Hematopoietic multipotent progenitor cell treated with erythropoietin and hydrocortisone succinate and interleukin-3 and kit ligand, for 17 days (in vitro differentiated cells): Measurements from ENCODE around the gene CEP112.
A peak's percentile ranks its signal among the peaks of the same experiment; 100 is the strongest.

Source experiments
- DNase-seq: peaks from one replicate; pipeline ENCODE4 v3.0.0-alpha.2; 2015; ENCODE audit warnings: low spot score

Gene CEP112

DNA sequence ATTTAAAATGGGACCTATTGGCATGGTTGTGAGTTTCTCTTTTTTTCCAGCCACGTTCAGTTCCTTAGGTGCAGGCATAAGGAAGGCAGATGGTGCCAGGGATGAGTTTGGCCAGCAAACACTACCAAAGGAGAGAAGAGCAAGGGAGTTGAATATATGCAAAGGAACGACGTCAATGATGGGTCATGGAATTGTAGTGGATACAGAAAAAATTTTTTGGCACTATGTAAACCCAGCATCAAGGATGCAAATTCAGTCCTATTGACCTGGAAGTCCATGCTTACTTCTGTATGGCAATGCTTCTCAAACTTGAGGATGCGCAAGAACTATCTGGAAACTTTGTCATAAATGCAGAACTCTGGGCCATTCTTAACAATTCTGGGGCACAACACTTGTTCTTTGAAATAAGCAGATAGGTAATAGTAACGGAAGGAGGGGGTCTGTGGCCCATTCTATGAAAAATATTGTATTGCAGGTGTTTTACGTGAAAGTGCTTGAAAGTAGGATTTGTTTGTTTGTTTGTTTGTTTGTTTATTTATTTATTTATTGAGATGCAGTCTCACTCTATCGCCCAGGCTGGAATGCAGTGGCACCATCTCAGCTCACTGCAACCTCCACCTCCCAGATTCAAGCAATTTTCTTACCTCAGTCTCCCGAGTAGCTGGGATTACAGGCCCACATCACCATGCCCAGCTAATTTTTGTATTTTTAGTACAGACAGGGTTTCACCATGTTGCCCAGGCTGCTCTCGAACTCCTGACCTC, 19.3 kb upstream of the CEP112 start:
- no peak for DNase-seq

DNA sequence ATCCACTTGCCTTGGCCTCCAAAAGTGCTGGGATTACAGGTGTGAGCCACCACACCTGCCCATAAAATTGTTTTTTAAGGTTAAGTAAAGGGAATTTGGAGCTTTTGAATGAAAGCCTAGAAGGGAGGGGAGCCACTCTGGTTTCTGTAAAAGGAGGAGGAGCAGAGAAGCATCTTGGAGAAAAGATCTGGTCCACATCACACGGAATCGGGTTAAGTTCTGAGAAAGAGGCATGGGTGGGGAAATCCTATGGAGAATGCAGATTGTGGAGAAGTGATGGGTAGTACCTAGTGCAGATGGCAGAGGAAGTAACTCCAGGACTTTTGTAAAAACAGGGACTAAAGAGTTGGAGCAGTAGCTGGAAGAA, 18.3 kb upstream of the CEP112 start:
- DNase-seq: no peak

DNA sequence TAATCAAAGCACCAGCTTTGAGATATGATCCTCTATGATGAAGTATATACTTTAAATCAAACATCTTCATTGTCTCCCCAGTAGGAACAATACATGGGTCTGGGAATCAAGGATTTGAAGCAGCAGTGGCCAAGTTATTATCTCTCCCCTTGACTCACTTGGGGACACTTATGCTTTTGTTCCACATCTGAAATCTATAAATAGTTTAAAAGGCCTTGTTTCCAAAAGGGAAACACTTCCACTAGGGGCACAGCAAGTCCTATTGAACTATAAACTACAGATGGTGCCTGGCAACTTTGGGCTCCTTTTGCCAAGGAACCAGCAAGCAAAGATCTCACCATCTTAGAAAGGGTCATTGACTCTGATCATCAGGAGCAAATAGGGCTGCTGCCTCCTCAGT, 16.0 kb upstream of the CEP112 start:
- no peak for DNase-seq

DNA sequence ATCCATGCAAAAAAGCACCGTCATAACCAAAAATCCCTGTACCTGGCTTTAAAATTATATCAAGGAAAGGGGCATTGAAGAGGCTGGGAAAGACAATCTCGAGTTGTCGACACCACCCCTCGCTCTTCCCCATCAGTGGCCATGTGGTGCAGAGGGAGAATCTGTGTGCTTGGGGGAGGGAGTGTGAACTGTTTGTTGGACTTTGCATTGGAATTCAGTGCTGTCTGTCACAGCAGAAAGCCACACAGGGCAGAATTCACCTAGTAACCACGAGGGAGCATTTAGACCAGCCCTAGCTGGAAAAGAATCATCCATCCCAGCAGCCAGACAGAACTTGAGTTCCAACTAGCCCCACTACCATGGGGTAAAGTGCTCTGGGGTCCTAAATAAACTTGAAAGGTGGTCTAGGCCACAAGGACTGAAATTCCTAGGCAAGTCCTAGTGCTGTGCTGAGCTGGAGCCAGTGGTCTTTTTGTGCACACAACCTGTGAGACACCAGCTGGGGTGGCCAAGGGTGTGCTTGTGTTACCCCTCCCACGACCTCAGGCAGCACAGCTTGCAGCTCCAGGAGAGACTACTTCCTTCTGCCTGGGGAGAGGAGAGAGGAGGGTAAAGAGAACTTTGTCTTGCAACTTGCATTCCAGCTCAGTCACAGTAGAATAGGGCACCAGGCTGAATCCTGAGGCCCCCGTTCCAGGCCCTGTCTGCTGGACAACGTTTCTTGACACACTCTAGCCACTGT, 11.5 kb upstream of the CEP112 start:
- DNase-seq: no peak

DNA sequence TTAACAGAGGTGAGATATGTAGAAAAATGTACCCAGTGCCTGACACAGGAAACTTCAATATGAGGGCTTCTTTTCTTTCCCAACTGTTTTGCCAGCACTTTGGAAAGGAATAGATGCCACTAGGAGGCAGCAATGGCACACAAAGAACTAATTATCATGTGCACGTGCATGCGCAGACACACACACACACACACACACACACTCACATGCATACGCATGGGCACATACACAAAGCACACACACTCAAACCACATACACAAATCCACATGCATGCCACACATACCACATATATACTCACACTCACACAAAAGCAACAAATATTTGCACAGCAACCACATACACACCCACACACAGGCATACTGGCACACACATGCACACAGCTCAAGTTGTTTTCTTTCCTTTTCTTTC, 8.8 kb upstream of the CEP112 start:
- peak; percentile 7 for DNase-seq

DNA sequence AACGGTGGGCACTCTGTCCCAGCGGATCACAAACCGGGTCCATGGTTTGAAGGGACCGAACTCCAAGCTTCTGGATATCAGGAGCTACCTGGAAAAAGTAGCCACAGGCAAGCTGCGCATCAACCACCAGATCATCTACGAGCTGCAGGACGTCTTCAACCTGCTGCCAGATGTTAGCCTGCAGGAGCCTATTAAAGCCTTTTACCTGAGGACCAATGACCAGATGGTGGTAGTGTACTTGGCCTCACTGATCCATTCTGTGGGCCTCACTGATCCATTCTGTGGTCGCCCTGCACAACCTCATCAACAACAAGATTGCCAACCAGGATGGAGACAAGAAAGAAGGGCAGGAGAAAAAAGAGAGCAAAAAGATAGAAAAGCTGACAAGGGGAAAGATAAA, 6.3 kb upstream of the CEP112 start:
- DNase-seq: no peak

DNA sequence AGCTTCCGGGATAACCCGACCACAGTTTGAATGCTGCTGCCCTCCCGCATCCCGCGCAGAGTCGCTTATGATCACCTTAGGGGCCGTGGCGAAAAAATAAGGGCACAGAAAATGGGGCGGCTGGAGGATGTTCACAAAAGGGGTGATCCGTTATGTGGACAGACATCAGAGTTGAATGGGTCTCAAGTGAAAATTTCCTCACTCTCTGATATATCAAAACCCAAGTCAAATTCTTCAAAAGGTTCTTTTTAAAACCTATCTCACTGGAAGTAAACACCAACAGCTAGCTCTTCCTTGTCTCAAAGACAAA, 400 bp upstream of the CEP112 start:
- no peak for DNase-seq

DNA sequence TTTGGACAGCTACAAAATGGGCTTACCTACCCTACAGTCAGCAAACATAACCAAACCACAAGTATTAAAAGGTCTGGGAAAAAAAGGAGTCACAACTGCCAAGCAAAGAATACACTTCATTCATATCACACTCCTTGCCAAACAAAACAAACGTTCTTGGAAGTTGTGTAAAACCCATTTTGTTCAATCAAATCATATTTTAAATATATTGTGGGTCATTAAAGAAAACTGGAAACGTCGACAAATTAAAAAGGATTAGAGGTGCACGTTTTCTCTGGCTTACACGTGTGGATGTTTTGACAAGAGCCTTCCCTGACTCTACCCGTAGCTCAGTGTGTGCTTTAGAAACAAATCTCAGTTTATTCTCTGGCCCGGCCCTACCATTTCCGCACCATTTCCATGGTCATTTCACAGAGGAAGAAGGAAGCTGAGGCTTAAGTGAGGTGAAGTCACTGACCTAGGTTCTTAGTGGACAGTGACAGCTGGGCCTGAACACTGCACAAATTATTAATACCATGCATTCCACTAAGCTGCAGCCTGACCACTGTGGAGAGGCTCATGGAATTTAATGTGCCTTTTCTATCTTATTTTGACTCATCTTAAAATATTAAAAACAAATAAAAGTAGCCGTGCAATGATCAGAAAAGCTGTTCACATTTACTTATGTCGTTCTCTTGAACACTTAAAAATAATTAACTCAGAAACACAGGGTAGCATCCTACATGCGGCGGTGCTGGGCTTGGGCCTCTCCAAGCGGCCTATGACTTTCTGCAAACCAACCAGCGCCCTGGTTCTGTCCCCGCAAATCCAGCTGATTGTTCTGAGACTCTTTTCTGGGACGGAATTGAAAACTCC, 968 bp downstream of the CEP112 start:
- no peak for DNase-seq

DNA sequence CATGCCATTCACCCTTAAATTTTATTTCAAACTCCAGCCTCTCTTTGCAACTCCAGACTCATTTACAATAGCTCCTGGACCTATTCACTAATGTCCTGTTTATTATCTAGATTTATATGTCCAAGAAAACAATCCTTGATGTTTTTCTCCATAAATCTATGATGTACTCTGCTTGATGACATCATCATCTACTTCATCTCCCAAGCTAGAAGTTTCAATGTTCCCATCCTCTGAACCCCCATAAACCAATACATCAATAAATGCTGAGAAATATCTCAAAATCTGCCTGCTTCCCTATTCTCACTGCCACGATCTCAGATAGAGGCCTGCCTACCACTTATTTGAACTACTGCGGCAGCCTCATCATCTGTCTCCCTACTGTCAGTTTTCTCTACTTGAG, 4.2 kb downstream of the CEP112 start:
- DNase-seq: no peak

DNA sequence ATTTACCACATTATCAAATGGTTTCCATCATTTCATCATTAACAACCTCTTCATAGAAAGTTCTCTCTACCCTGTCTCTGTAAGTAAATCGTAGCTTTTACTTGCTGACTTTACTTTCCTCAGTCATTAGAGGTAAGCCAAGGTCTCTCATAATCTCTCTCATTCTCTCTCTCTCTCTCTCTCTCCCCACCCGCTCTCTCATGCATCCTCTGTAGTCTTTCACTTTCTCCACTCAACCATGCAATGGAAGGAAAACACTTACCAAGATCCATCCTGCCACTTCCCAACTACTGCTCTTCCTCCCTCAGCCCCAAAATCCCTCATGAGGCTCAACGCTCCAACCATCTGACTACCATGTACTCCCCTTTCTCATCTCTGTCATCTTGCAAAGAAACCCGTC, 6.1 kb downstream of the CEP112 start:
- DNase-seq: no peak

DNA sequence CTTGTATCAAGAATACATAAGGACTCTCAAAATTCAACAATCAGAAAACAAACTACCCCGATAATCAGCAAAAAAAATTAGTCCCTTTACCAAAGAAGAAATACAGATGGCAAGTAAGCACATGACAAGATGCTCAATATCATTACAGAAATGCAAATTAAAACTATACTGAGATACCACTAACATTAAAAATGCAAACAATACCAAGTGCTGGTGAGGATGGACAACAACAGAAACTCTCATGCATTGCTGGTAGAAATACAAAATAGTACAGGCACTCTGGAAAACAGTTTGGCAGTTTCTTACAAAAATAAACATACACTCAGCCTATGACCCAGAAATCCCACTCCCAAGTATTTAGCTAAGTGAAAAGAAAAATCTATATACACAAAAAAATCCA, 7.5 kb downstream of the CEP112 start:
- no peak for DNase-seq

DNA sequence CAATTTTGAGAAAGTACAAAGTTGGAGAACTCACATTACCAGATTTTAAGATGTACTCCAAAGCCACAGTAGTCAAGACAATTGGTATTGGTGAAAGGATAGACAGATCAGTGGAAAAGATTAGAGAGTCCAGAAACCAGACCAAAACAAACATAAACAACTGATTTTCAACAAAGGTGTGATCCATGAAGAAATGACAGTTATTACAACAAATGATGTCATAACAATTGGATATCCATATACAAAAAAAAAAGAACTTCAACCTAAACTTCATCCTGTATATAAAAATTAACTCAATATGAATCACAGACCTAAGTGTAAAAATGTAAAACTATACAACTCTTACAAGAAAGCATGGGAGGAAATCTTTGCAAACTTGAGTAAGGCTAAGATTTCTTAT, 8.4 kb downstream of the CEP112 start:
- DNase-seq: no peak

DNA sequence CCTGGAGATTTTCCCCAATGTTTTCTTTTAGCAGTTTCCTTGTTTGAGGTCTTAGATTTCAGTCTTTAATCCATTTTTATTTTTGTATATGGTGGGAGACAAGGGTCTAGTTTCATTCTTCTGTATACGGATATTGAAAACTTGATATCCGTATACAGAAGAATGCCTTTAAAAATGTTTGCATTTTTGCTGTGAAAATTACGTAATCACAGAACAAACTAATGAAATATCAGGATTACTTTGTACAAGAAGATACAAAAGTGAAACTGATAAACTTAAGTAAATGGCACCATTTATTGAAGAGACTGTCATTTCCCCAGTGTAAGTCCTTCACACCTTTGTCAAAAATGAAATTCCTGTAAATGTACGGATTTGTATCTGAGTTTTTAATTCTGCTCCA, 13.3 kb downstream of the CEP112 start:
- DNase-seq: no peak

- DNase-seq: no peak
These were observed 14.9 kb downstream of the CEP112 start for GRCh38 chr17:66177048-66177447.

- DNase-seq: no peak
These were observed 16.0 kb downstream of the CEP112 start for GRCh38 chr17:66175892-66176291.

DNA sequence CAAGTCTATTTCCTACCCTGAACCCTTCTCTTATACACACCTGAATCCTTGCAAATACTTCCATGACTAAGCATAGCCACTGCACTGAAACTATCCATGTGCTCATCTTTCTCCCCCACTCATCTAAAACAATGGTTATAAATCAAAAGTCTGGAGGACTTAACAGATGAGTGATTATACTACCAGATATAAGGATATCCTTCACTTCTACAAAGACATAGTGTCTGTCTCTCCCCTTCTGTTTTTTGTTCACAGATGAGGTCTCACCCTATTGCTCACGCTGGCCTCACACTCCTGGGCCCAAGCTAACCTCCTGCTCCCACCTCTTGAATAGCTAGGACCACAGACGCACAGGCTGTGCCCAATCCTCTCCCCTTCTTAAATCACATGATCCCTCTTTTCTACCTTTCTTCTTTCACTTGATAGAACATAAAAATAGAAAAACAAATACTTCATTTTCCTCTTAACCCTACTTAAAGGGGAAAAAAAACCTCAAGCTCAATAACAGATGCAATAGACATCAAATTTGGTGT, 19.2 kb downstream of the CEP112 start:
- no peak for DNase-seq

DNA sequence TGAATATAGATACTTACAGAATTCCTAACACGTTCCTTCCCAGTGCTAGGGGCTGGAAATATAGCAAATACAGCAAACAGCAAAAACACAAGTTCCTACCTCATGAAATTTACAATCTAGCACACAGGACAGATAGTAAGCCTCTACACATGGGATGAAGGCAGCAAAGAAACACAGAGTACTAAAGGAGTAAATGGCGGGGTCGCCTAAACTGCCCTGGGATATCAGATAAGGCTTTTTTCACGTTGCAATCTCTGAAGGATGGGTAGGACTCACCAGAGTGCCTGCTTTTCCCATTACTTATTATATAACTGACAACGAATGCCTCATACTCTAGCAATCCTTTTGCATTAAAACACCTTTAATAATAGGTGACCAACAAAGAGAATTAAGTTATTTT, 19.8 kb downstream of the CEP112 start:
- no peak for DNase-seq

DNA sequence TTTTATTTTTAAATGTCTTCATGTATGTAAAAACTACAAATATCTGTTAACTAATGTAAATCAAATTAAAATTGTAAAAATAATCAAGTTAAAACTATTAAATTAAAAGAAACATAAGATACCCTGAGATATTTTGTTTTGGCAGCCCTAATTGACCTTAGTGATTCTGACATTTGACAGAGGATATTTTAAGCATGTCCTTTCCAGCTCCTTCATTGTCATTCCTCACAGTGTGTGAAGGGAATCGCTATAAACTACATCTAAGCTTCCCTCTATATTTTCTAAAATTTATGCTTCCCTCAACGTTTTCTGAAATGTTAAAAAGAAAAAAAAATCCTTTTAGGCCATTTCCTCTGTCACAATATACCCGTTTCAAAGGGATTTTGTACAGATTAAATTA, 20.2 kb downstream of the CEP112 start:
- DNase-seq: no peak

DNA sequence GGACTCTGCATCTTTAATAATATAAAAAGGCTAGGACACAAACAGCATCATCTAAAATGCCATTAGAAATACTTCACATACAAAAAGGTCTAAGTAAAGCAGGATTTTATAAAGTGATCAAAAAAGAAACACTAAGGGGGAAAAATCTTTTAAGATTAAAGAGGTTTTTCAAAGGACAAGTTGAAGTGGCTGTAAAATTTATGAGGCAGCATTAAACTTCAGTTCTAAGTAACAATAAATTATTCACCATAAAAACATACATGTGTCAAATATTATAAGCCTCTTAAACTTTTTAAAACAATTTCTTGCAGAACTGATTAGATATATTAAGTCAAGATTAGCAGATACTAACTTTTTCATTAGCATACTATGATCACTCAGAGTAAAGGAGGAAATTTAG, 20.8 kb downstream of the CEP112 start:
- no peak for DNase-seq

DNA sequence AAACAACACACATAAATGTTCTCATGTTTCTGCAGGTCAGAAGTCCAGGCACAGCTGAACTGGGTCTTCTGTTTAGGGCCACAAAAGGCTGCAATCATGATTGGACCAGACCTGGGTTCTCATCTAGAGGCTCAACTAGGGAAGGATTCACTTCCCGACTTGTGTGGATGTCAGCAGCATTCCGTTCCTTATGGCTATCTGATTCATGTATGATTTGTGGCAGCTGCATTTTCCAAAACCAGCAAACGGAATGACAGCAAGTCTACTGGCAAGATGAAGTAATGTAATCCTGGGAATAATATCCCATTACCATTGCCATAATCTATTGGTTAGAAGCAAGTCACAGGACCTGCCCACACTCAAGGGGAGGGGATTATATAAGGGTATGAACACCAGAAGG, 22.1 kb downstream of the CEP112 start:
- DNase-seq: no peak

DNA sequence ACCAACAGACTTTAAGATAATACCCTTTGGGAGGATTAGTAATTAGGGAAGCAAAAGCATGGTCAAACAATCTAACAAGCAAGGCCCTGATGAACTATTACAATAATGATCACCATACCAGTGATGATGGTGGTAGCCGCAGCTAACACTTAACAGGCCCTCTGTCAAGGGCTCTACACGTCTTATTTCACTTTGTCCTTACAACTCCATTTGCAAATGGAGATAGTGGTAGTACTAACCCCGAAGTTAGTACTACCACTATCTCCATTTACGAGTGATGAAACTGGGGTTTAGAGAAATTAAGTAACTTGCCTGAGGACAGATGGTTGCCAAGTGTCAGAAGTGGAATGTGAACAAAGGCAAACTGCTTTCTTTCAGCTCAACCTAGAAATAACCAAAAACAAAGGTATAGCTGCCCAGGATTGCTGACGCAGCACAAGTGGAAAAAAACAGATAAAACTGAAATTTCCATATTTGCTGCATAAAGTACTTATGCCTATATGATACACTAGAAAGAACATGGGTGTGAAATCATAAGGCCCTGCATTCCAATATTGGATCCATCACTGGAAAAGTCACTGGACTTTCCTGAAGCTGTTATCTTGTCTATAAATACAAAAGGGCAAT, 24.6 kb downstream of the CEP112 start:
- DNase-seq: no peak

DNA sequence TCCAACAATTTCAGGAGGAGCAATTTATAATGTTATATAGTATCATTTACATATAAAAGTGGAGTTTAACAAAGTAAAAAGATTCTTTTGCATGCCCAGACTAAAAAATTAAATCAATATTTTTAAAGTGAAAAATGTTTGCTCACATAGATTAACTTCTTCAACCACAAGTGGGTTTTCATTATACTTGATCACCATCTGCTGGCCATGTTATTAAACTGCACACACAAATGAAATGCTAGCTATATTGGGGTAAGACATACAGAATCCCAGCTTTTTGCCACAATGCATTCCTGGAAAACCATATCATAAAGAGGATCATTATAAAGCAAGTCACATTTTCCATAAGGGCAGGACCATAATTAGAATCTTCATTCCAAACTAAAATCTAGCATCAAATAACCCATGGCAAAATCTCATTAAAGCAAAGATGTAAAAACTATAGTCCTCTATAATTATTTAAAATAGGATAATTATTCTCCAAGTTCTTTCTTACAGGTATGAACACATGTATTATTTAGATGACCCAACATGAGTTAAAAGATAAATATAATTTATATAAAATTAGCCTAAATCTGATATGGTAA, 26.3 kb downstream of the CEP112 start:
- DNase-seq: no peak
